ENCODE measurements around the gene RNF167. TPM values are rescaled to one million over a fixed set of nuclear protein-coding genes. Genes with fewer than 3 reads are reported as not detected.

The RNF167 gene
- total and polyA plus RNA-seq, 2 of the 13 experiments (the other 11 are each of a cell fraction or from before 2014, with no cell fraction given) = 44.1 to 45.4 TPM

- TF ChIP-seq ZNF382 (CRISPR knock-in tag; IDR thresholded peaks at IDR 0.05; ENCODE audit: borderline replicate concordance) (no peak), FOXP4 (CRISPR knock-in tag; IDR thresholded peaks at IDR 0.05) (peak; percentile 16; the same call in 1 of the 2 replicates), ZNF143 (CRISPR knock-in tag; IDR thresholded peaks at IDR 0.05) (peak; percentile 86), ZNF225 (CRISPR knock-in tag; IDR thresholded peaks at IDR 0.05) (no peak), BCL6 (CRISPR knock-in tag; IDR thresholded peaks at IDR 0.05) (no peak), XRCC5 (optimal IDR thresholded peaks at IDR 0.05; ENCODE audit: low read length) (peak; percentile 46), ZBTB37 (CRISPR knock-in tag; IDR thresholded peaks at IDR 0.05) (0 out of 2 replicates have a peak, but pooled peaks have one; percentile 0), NR2F6 (IDR thresholded peaks at IDR 0.05) (no peak), NR2F6 (CRISPR knock-in tag; IDR thresholded peaks at IDR 0.05) (no peak), SSRP1 (CRISPR knock-in tag; IDR thresholded peaks at IDR 0.05) (no peak), HMG20A (CRISPR knock-in tag; IDR thresholded peaks at IDR 0.05; ENCODE audit: borderline replicate concordance) (no peak), ZSCAN29 (CRISPR knock-in tag; conservative IDR thresholded peaks at IDR 0.05) (no peak), SMAD3 (CRISPR knock-in tag; IDR thresholded peaks at IDR 0.05) (no peak), THAP7 (CRISPR knock-in tag; IDR thresholded peaks at IDR 0.05) (0 out of 2 replicates have a peak, but pooled peaks have one; percentile 74), TAF1 (CRISPR knock-in tag; IDR thresholded peaks at IDR 0.05) (peak; percentile 74), MAZ (IDR thresholded peaks at IDR 0.05; ENCODE audit: borderline replicate concordance, low read depth, low read length) (no peak), MAZ (CRISPR knock-in tag; IDR thresholded peaks at IDR 0.05; ENCODE audit: low read depth) (peak; percentile 64; the same call in 1 of the 2 replicates), TP53 (CRISPR knock-in tag; conservative IDR thresholded peaks at IDR 0.05) (0 out of 2 replicates have a peak, but pooled peaks have one; percentile 13), IRF1 (CRISPR knock-in tag; IDR thresholded peaks at IDR 0.05; ENCODE audit: low read depth) (no peak), ZNF431 (CRISPR knock-in tag; IDR thresholded peaks at IDR 0.05; ENCODE audit: borderline replicate concordance, low read depth) (no peak), ZNF235 (CRISPR knock-in tag; IDR thresholded peaks at IDR 0.05; ENCODE audit: borderline replicate concordance) (no peak; the same call in 1 of the 2 replicates), ZNF737 (CRISPR knock-in tag; IDR thresholded peaks at IDR 0.05; ENCODE audit: borderline replicate concordance) (no peak), ZNF574 (CRISPR knock-in tag; IDR thresholded peaks at IDR 0.05) (peak; percentile 48; the same call in 1 of the 2 replicates)
Measured at GRCh38 chr17:4939796-4940554, at the start of gene RNF167, which contains the start of gene SLC25A11 (continued).

All from HepG2 (cell line).